T-helper 2 cell treated with Interferon-gamma antibody and Interleukin-4, amounts not matched to agents 5 μg/mL and 100 μg/mL, for 36 hours (primary cell): Measurements from ENCODE around the gene CHCHD3.

Experiments
- DNase-seq: peaks from one replicate; pipeline ENCODE4 v3.0.0; 2021; ENCODE audit warnings: low spot score
- H3K27ac Mint-ChIP-seq: one replicate; pipeline ENCODE4 v1.8.0; 2021; ENCODE audit warnings: mild to moderate bottlenecking, mixed read lengths
- H3K27me3 Mint-ChIP-seq: one replicate; pipeline ENCODE4 v1.8.0; 2021; ENCODE audit warnings: low read depth, mixed read lengths
- H3K36me3 Mint-ChIP-seq: one replicate; pipeline ENCODE4 v1.8.0; 2021; ENCODE audit warnings: low read depth, mixed read lengths
- H3K4me1 Mint-ChIP-seq: one replicate; pipeline ENCODE4 v1.8.0; 2021; ENCODE audit warnings: low read depth, mixed read lengths
- H3K4me3 Mint-ChIP-seq: one replicate; pipeline ENCODE4 v1.8.0; 2022; ENCODE audit warnings: mild to moderate bottlenecking, moderate library complexity, mixed read lengths
- H3K9me3 Mint-ChIP-seq: one replicate; pipeline ENCODE4 v1.8.0; 2021; ENCODE audit warnings: mixed read lengths

The CHCHD3 gene

GRCh38 chr7:132871419-132871818 is 210.5 kb downstream of the CHCHD3 start:
- no peaks in the 10 kb centered on the region for H3K36me3 Mint-ChIP-seq
- no peaks in the 10 kb centered on the region for H3K27me3 Mint-ChIP-seq
- peaks cover 3% of the 10 kb centered on the region for H3K4me1 Mint-ChIP-seq
- no peak for DNase-seq
- no peak overlapping the region for H3K4me3 Mint-ChIP-seq
- H3K27ac Mint-ChIP-seq: no peak overlapping the region
- no peaks in the 10 kb centered on the region for H3K9me3 Mint-ChIP-seq

DNA sequence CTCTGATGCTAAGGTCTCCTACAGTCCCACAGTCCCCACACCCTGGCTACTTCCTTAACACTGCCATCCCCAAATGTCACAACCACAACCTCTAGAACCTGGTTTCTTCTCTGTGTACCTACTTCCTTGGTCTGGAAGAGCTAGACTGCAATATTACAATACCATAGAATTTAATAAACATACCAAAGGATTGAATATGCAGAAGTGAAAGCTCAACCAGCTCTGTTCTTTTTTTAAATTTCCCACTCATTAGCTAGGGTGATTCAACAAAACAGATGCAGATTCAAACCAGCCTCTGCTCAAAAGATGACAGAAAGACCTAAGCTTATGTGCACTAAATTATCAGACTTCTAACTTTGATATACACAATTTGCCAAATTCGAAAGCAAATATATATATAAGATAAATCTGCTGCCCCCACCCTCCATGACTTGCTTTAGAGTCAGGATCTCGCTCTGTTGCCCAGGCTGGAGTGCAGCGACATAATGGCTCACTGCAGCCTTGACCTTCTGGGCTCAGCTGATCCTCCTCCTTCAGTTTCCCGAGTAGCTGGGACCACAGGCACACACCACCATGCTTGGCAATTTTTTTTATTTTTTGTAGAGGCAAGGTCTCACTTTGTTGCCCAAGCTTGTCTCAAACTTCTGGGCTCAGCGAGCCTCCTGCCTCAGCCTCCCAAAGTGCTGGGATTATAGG is 212.6 kb downstream of the CHCHD3 start:
- H3K4me1 Mint-ChIP-seq: peaks cover 3% of the 10 kb centered on the region
- no peaks in the 10 kb centered on the region for H3K27me3 Mint-ChIP-seq
- no peak overlapping the region for H3K4me3 Mint-ChIP-seq
- DNase-seq: no peak
- no peaks in the 10 kb centered on the region for H3K9me3 Mint-ChIP-seq
- H3K36me3 Mint-ChIP-seq: no peaks in the 10 kb centered on the region
- H3K27ac Mint-ChIP-seq: no peak overlapping the region

GRCh38 chr7:132866551-132866950 is 215.3 kb downstream of the CHCHD3 start:
- Mint-ChIP-seq H3K27me3 (no peaks in the 10 kb centered on the region), H3K4me1 (peaks cover 6% of the 10 kb centered on the region), H3K36me3 (peaks cover 2% of the 10 kb centered on the region), H3K27ac (no peak overlapping the region), H3K9me3 (peaks cover 4% of the 10 kb centered on the region), H3K4me3 (no peak overlapping the region)
- no peak for DNase-seq

DNA sequence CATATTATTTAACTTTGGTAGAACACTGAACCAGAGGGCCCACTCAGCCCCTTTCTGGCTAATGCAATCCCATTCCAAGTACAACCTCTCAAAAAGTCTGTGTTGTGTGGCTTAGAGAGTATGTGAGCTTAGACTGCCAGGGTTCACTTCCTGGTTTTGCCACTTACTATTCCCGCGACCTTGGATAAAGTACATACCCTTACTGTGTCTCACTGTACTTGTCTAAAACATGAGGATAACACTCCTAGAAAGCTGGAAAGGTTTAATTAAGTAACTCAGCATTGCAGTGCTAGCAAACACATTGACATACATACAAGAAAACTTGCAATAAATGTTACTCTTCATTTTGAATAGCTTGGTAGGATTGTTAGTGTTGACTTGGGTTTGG is 215.8 kb downstream of the CHCHD3 start:
- DNase-seq: no peak
- Mint-ChIP-seq H3K4me3 (no peak overlapping the region), H3K9me3 (peaks cover 4% of the 10 kb centered on the region), H3K36me3 (peaks cover 2% of the 10 kb centered on the region), H3K27me3 (no peaks in the 10 kb centered on the region), H3K4me1 (peaks cover 6% of the 10 kb centered on the region), H3K27ac (no peak overlapping the region)

- no peak for DNase-seq
- Mint-ChIP-seq H3K4me3 (no peak overlapping the region), H3K27ac (no peak overlapping the region), H3K9me3 (peaks cover 4% of the 10 kb centered on the region), H3K4me1 (peaks cover 5% of the 10 kb centered on the region), H3K27me3 (no peaks in the 10 kb centered on the region), H3K36me3 (peaks cover 2% of the 10 kb centered on the region)
Observed at GRCh38 chr7:132865366-132866143, 216.3 kb downstream of the CHCHD3 start.

DNA sequence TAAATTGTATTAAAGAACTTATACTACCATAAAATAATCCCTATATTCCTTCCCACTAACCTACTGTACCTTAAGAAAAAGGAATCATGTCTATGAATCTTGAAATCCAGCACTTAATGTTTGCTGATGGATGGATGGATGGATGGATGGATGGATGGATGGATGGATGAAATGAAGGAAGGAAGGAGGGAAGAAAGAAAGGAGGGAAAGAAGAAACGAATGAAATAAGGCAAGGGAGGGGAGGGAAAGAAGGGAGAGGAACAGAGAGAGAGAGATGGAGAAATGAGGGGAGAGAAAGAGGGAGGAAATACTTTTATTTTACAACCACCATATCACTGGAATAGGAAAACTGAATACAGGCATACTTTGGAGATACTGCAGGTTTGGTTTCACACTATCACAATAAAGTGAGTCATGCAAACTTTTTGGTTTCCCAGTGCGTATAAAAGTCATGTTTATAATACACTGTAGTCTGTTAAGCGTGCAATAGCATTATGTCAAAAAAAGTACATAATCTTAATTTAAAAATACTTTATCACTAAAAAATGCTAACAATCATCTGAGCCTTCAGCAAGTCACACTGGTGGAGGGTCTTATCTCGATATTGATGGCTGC is 219.8 kb downstream of the CHCHD3 start:
- Mint-ChIP-seq H3K27ac (no peak overlapping the region), H3K27me3 (no peaks in the 10 kb centered on the region), H3K36me3 (peaks cover 2% of the 10 kb centered on the region)

DNA sequence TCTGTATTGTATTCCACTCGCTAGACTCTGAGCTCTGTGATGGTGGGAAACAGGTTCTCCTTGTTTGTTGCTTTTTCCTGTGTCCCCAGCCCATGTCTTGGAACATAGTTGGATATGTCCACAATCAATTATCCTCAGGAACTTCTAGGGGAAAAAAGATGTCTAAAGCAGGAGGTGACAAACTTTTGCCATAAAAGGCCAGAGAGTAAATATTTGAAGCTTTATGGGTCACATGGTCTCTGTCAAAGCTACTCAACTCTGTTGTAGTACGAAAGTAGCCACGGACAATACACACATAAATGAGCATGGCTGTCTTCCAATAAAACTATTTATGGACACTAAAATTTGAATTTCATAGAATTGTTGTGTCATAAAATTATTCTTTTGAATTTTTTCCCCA is 220.5 kb downstream of the CHCHD3 start:
- Mint-ChIP-seq H3K9me3 (peaks cover 4% of the 10 kb centered on the region), H3K4me1 (peaks cover 3% of the 10 kb centered on the region), H3K36me3 (peaks cover 2% of the 10 kb centered on the region), H3K27me3 (no peaks in the 10 kb centered on the region), H3K4me3 (no peak overlapping the region), H3K27ac (no peak overlapping the region)
- DNase-seq: no peak

More for the DNA sequence above, 219.8 kb downstream of the CHCHD3 start:
- peaks cover 3% of the 10 kb centered on the region for H3K4me1 Mint-ChIP-seq
- H3K9me3 Mint-ChIP-seq: peaks cover 4% of the 10 kb centered on the region
- no peak for DNase-seq
- no peak overlapping the region for H3K4me3 Mint-ChIP-seq

GRCh38 chr7:132859199-132859598 is 222.7 kb downstream of the CHCHD3 start:
- Mint-ChIP-seq H3K9me3 (peaks cover 3% of the 10 kb centered on the region), H3K27me3 (no peaks in the 10 kb centered on the region), H3K4me1 (peaks cover 7% of the 10 kb centered on the region), H3K27ac (no peak overlapping the region), H3K36me3 (peaks cover 2% of the 10 kb centered on the region), H3K4me3 (no peak overlapping the region)
- DNase-seq: no peak

GRCh38 chr7:132858760-132859159 is 223.1 kb downstream of the CHCHD3 start:
- no peak overlapping the region for H3K27ac Mint-ChIP-seq
- no peaks in the 10 kb centered on the region for H3K9me3 Mint-ChIP-seq
- H3K27me3 Mint-ChIP-seq: no peaks in the 10 kb centered on the region
- peaks cover 4% of the 10 kb centered on the region for H3K4me1 Mint-ChIP-seq
- no peak overlapping the region for H3K4me3 Mint-ChIP-seq
- peaks cover 2% of the 10 kb centered on the region for H3K36me3 Mint-ChIP-seq
- DNase-seq: no peak

- peaks cover 2% of the 10 kb centered on the region for H3K36me3 Mint-ChIP-seq
- no peaks in the 10 kb centered on the region for H3K9me3 Mint-ChIP-seq
- no peak overlapping the region for H3K27ac Mint-ChIP-seq
- no peaks in the 10 kb centered on the region for H3K27me3 Mint-ChIP-seq
- H3K4me3 Mint-ChIP-seq: no peak overlapping the region
- no peak for DNase-seq
- H3K4me1 Mint-ChIP-seq: peaks cover 4% of the 10 kb centered on the region
Observed at GRCh38 chr7:132858251-132858650, 223.6 kb downstream of the CHCHD3 start.

GRCh38 chr7:132857703-132858102 is 224.2 kb downstream of the CHCHD3 start:
- DNase-seq: no peak
- Mint-ChIP-seq H3K27me3 (no peaks in the 10 kb centered on the region), H3K27ac (no peak overlapping the region), H3K9me3 (no peaks in the 10 kb centered on the region), H3K4me1 (peaks cover 4% of the 10 kb centered on the region), H3K4me3 (no peak overlapping the region), H3K36me3 (peaks cover 2% of the 10 kb centered on the region)

DNA sequence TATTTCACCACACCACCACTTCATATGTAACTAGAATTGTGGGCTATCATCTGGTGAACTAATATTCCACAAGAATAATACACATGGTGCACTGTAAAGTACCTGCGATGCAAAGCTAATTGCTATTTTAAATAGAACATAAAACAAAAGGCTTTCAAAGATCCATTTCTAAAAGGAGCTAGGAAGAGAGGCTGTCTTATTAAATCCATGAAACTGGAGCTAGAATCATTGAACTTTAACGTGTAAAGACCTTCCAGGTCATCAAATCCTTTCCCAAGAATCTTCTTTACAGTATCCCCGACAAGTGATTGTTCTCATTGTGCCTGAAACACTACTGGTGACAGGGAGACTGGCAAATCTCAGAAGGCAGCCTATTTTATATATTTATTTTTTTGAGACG is 224.9 kb downstream of the CHCHD3 start:
- DNase-seq: no peak
- peaks cover 2% of the 10 kb centered on the region for H3K36me3 Mint-ChIP-seq

DNA sequence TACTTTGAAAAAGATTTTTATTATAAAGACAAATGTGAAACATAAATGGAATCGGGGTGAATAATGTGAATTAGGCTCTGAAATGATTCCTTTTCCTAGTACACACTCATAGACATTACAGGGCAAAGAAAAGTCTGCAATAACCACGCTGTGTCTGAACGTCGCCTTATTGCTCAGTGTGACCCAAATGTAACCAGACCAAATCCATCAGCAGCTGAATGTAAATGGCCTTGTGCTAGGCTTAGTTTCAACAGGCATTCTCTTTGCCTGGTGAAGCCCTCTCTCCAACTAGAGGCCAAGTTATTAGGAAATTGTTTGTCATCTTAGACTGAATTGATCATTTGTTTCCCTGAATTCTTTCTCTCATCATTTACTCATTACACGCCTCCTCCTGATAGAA is 225.5 kb downstream of the CHCHD3 start:
- Mint-ChIP-seq H3K4me3 (no peak overlapping the region), H3K27ac (no peak overlapping the region), H3K4me1 (peaks cover 4% of the 10 kb centered on the region), H3K36me3 (no peaks in the 10 kb centered on the region), H3K9me3 (no peaks in the 10 kb centered on the region), H3K27me3 (no peaks in the 10 kb centered on the region)
- no peak for DNase-seq

More for the DNA sequence above, 224.9 kb downstream of the CHCHD3 start:
- no peak overlapping the region for H3K27ac Mint-ChIP-seq
- no peak overlapping the region for H3K4me3 Mint-ChIP-seq
- H3K9me3 Mint-ChIP-seq: no peaks in the 10 kb centered on the region
- H3K4me1 Mint-ChIP-seq: peaks cover 4% of the 10 kb centered on the region
- H3K27me3 Mint-ChIP-seq: no peaks in the 10 kb centered on the region

GRCh38 chr7:132855901-132856300 is 226.0 kb downstream of the CHCHD3 start:
- no peak for DNase-seq
- no peaks in the 10 kb centered on the region for H3K36me3 Mint-ChIP-seq
- H3K4me1 Mint-ChIP-seq: peaks cover 4% of the 10 kb centered on the region

More at GRCh38 chr7:132855901-132856300, 226.0 kb downstream of the CHCHD3 start:
- H3K9me3 Mint-ChIP-seq: no peaks in the 10 kb centered on the region
- no peaks in the 10 kb centered on the region for H3K27me3 Mint-ChIP-seq
- no peak overlapping the region for H3K27ac Mint-ChIP-seq
- no peak overlapping the region for H3K4me3 Mint-ChIP-seq
